HepG2 (cell line): Measurements from ENCODE around the gene AARS1. TPM values are rescaled to one million over a fixed set of nuclear protein-coding genes. Genes with fewer than 3 reads are reported as not detected.

Experiments used
- ELF4 ChIP-seq: sonication (generic); formaldehyde crosslinking; IDR thresholded peaks from 2 replicates; pipeline ENCODE4 v1.5.0; 2020; ENCODE audit warnings: missing genetic modification reagents, mild to moderate bottlenecking, moderate library complexity, borderline replicate concordance
- ETV5 ChIP-seq: IDR thresholded peaks from 2 replicates; pipeline ENCODE4 v1.6.1; 2018; ENCODE audit warnings: missing biosample characterization, missing genetic modification reagents, inconsistent platforms, borderline replicate concordance
- GATAD2A ChIP-seq: IDR thresholded peaks from 2 replicates; pipeline ENCODE4 v1.6.1; 2016
- HBP1 ChIP-seq: IDR thresholded peaks from 2 replicates; pipeline ENCODE4 v1.6.1; 2016; ENCODE audit warnings: low read depth, control low read depth
- NCOR1 ChIP-seq: fragments of 200-600 bp; sonication (generic); IDR thresholded peaks from 2 replicates; pipeline ENCODE4 v1.7.0; 2017; ENCODE audit warnings: antibody characterized with exemption, low read length, borderline replicate concordance
- NFATC3 ChIP-seq: sonication (generic); formaldehyde crosslinking; IDR thresholded peaks from 2 replicates; pipeline ENCODE4 v1.5.1; 2020; ENCODE audit warnings: mild to moderate bottlenecking, missing genetic modification reagents
- PLSCR1 ChIP-seq: sonication (generic); formaldehyde crosslinking; IDR thresholded peaks from 2 replicates; pipeline ENCODE4 v1.5.0; 2020; ENCODE audit warnings: missing genetic modification reagents, mild to moderate bottlenecking, borderline replicate concordance
- POGK ChIP-seq: sonication (generic); formaldehyde crosslinking; conservative IDR thresholded peaks from 2 replicates; pipeline ENCODE4 v1.8.0; 2022; ENCODE audit warnings: mild to moderate bottlenecking, moderate library complexity, missing genetic modification reagents
- RFX3 ChIP-seq: IDR thresholded peaks from 2 replicates; pipeline ENCODE4 v1.6.1; 2016; ENCODE audit warnings: missing biosample characterization, missing genetic modification reagents
- SIX4 ChIP-seq: sonication (generic); formaldehyde crosslinking; IDR thresholded peaks from 2 replicates; pipeline ENCODE4 v1.4.0; 2020; ENCODE audit warnings: missing genetic modification reagents
- ZBTB25 ChIP-seq: IDR thresholded peaks from 2 replicates; pipeline ENCODE4 v1.6.1; 2018; ENCODE audit warnings: missing genetic modification reagents
- ZBTB7B ChIP-seq: sonication (generic); formaldehyde crosslinking; IDR thresholded peaks from 2 replicates; pipeline ENCODE4 v1.4.0; 2020; ENCODE audit warnings: missing genetic modification reagents
- ZFP36L1 ChIP-seq: sonication (generic); formaldehyde crosslinking; IDR thresholded peaks from 2 replicates; pipeline ENCODE4 v1.8.0; 2022; ENCODE audit warnings: mild to moderate bottlenecking, missing genetic modification reagents, moderate library complexity
- ZNF281 ChIP-seq: sonication (generic); formaldehyde crosslinking; IDR thresholded peaks from 2 replicates; pipeline ENCODE4 v1.4.0; 2020; ENCODE audit warnings: missing genetic modification reagents, borderline replicate concordance
- ZNF768 ChIP-seq: sonication (generic); formaldehyde crosslinking; IDR thresholded peaks from 2 replicates; pipeline ENCODE4 v1.4.0; 2020; ENCODE audit warnings: missing genetic modification reagents
- ZNF790 ChIP-seq: sonication (generic); formaldehyde crosslinking; IDR thresholded peaks from 2 replicates; pipeline ENCODE4 v1.8.0; 2022; ENCODE audit warnings: missing genetic modification reagents, mild to moderate bottlenecking, borderline replicate concordance
- polyA plus RNA-seq, 8 experiments: library from polyadenylated mRNA; depleted of rRNA in 3 of 8; stranded (reverse) in 7 of 8; unstranded in 1 of 8; fragments of >200 nt; fragmentation: Illumina TruSeq in 4 of 8; extraction: Trizol in 4 of 8; gene quantifications; 2 replicates each; pipeline versions ENCODE4 v1.2.1 to v1.2.3, GENCODE V29; 2011 to 2016; ENCODE audit warnings: low read depth in 4 of 8, missing spikeins in 1 of 8, mixed read lengths in 1 of 8; ENCODE audit not compliant: insufficient read depth in 1 of 8
- total RNA-seq, 5 experiments: library from RNA; depleted of rRNA; stranded (reverse); fragments of >200 nt; fragmentation: Illumina TruSeq; extraction: Trizol; gene quantifications; 2 replicates each; pipeline ENCODE4 v1.2.3, GENCODE V29; 2016; ENCODE audit warnings: low read depth in 1 of 5

Gene AARS1
- total and polyA plus RNA-seq, 2 of the 13 experiments (the other 11 are each of a cell fraction or from before 2014, with no cell fraction given): 107 to 132 TPM

- TF ChIP-seq ZNF281 (CRISPR knock-in tag) (peak; percentile 56), ZBTB25 (CRISPR knock-in tag) (peak; percentile 93), GATAD2A (peak; percentile 84), NFATC3 (CRISPR knock-in tag) (no peak), SIX4 (CRISPR knock-in tag) (peak; percentile 48; the same call in 1 of the 2 replicates), ETV5 (CRISPR knock-in tag) (peak; percentile 94), ZFP36L1 (CRISPR knock-in tag) (peak; percentile 80), POGK (CRISPR knock-in tag) (peak; percentile 95), NCOR1 (peak; percentile 78), PLSCR1 (no peak), HBP1 (peak; percentile 21; the same call in 1 of the 2 replicates), ZNF790 (no peak; the same call in 1 of the 2 replicates), ZBTB7B (peak; percentile 41; the same call in 1 of the 2 replicates), ELF4 (CRISPR knock-in tag) (peak; percentile 97), RFX3 (CRISPR knock-in tag) (no peak), ZNF768 (CRISPR knock-in tag) (peak; percentile 85)
Measured at GRCh38 chr16:70298988-70299938, 10.0 kb upstream of the AARS1 start, which contains the start of gene DDX19B (continued).
